Stimulated activated CD8-positive, alpha-beta memory T cell treated with anti-CD3 and anti-CD28 coated beads, Interleukin-12 subunit alpha, Interleukin-12 subunit beta, amount 100 ng/mL, for 4 hours (primary cell): ENCODE results near the gene CHRNB2.
A peak's percentile ranks its signal among the peaks of the same experiment; 100 is the strongest.

Experiments
- DNase-seq: peaks from one replicate; pipeline ENCODE4 v3.0.0-alpha.2; 2020; ENCODE audit warnings: low read depth

The CHRNB2 gene

DNA sequence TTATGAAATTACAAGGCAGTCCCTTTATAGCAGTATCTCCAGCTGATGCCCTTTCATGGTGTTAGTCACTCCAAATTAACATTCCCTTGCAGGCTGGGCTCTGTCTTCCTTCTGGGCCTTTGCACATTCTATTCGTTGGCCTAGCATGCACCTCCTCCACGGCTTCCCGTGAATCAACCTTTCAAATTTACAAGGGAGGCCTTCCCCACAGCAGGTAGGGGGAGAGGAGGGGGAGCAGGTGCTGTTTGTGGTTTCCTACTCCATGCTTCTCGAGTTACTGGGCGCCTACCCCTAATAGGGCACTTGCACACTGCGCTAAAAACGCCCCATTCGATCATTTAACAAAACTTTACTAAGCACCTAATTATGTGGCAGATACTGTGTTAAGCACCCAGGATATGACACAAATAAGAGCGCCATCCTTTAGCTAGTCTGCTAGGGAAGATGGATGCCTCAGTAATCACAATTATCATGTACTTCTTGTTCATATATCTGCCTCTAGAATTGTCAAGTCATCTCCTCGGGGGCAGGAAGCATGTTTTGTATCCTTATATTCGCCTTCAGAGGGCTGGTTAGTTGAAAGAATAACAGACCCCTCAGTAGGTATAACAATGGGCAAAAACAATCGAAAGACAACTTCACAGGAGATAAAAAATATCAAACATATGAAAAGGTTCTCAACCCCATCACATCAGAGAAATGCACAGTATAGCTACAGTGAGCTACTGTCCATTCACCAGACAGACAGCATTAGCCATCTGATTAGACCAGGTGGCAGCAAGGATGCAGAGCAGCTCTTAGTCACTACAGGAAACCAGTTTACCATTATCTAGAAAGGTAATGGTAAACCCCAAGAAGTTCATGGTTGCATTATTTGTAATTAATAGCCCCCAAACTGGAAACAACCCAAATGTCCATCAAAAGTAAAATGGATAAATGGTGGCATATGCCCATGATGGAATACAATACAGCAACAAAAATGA, 42.1 kb downstream of the CHRNB2 start:
- peak; percentile 24 for DNase-seq

DNA sequence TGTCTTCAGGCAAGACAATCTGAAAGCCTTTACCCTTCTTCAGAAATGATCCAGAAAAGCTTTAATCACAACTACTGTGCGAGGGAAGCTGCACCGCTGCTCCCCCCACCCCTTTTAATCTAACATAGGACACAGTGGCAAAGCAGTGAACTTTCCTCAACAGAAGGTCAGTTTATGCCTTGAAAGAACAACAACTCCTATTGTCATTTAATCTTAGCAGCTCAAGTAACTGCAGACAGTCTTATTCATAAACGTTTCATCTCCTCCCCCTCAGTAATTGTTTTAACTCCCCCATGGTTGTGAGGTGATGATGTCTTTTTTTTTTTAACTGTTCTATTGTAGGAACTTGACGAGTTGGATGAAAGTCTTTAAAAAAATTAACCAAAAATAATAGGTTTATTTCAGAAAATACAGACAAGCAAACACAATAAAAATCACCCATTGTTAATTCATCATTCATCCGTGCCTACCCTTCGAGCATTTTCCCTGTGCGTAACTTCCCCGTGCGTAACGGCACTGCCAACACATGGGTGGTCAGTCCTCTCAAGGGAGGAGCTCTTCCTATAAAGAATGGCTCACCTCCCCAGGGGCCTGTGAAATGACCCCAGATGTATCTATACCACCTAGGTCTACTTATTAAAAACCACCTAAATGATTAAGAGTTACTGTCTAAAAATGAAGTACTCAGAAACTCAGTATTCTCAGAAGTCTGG, 43.7 kb downstream of the CHRNB2 start:
- no peak for DNase-seq

DNA sequence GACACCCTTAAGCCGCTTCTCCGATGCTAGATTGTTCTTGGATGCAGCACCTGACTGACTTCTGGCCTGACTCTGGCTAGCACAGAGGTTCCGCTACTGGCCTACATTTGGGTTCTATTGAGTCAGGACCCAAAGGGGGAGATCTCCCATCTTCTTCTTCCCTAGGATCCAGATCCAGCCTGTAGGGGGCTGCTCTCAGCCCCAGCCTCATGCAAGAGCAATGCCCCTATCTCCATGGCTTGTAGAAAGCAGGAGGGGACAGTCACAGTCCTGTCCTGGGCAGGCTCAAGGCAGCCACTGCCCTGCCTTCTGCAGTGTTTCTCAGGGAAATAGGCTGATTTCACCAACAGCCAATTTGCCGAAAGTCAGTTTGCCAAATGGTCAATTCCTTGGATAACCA, 46.7 kb downstream of the CHRNB2 start:
- DNase-seq, result no peak

DNA sequence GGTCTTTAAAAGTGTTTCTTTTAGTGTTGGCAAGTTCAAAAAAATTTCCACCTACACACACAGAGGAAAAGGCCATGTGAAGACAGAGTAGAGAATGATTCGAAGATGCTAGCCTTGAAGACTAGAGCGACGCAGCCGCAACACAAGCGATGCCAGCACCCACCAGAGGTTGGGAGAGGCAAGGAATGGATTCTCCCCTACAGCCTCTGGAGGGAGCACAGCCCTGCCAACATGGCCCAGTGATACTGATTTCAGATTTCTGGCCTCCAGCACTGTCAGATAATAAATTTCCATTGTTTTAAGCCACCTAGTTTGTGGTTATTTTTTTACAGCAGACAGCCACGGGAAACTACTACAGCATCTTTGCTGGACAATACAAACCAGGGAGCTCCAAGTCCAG, 47.3 kb downstream of the CHRNB2 start:
- DNase-seq, result no peak

DNA sequence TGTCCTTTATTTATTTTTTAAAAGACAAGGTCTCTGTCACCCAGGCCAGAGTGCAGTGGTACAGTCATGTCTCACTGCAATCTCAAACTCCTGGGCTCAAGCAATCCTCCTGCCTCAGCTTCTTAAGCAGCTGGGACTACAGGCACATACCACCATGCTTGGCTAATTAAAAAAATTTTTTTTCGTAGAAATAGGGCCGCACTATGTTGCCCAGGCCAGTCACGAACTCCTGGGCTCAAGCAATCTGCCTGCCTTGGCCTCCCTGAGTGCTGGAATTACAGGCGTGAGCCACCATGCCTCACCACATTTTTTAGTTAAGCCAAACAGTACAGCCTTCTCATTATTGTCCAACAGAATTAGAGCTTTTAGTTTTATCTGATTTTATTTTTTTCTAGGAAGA, 47.8 kb downstream of the CHRNB2 start:
- no peak for DNase-seq

DNA sequence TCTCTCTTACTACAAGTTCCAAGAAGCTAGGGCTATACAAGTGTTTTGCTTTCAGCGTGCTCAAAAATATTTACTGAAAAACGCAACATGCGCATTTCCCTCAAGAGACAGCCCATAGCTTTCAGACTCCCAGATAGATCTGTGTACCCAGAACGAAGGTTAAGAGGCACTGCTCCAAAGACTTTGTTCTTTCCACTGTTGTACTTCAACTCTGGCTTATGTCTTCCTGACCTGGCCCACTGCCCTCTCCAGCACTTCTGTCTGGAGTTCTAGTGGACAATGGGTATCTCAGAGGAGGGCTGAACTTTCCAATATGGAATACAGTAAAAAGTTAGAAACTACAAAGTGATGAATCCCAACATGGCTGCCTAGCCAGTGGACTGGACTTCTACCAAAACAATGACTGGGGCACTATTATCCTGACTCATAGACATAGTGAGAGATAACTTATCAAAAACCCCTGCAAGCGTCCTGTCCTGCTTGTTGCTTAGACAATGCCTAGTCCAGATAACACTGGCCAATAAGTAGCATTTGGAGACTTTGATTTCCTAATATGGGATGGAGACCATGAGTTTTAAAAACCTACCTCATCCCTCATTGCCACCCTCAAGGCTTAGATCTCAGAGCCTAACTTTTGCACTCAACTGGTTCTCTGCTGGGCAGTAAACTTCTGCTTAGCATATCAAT, 49.2 kb downstream of the CHRNB2 start:
- DNase-seq, result no peak

DNA sequence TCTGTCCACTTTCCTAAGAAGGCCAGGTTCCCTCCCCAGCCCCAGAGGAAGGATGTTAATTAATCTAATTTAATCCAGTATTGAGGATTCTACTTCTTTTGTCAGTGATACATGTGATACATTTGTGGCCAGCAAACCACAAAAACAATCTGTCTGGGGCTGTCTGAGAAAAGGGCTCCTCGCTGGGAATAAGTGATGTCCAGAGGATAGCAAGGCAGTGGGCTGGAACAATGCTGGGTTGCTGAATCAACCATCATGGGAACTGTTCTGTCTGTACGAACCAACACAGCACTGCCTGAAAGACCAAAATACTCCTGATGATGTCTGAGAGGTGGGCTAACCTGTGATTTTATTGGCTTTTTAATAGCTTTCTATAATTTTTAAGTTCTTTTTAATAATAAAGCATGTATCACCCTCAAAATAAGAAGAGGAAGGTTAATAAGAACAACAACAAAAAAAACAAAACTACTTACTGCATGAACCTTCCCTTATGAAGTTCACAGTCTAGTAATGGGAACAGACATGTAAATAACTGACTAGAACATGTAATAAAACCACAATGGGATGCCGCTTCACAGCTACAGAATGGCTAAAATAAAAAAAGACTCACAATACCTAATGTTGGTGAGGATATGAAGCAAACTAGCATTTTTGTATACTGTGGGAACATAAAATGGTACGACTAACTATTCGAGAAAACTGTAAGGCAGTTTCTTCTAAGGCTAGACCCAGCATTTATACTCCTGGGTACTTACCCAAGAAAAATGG, 51.8 kb downstream of the CHRNB2 start:
- no peak for DNase-seq

DNA sequence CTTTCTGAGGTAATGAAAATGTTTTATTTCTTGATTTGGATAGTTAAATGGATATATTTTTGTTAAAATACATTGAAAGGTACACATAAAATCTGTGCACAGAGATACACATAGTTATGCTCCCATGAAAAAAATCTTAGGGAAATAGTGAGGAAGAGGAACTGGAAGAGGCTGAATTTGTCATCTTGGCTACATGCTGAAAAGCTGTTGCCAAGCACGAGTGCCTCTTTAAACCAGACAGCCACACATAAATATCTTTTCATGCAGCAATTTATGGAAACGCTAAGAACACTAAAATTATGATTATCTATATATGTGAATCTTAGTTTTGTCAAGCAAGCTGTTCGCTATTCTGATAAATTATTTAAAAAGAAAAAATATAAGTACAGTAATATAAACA, 53.2 kb downstream of the CHRNB2 start:
- no peak for DNase-seq

DNA sequence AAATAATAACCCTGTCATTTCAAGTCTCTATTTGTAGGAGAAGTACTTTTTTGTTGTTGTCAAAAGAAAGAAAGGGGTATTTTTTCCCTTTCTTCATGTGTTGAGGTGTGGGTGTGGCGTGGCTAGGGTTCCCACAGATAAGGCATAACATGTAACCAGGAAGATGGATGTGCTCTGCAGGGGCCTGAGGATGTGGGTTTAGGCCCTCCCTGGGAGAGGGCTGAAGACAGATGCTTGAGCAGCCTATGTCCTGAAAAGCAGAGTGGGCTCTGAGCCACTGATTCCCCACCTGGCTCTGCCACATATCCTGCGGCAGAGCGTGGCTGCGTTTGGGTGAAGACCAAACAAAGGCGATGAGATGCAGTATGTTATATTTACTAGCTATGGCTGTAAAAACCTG, 54.3 kb downstream of the CHRNB2 start:
- DNase-seq, result no peak

DNA sequence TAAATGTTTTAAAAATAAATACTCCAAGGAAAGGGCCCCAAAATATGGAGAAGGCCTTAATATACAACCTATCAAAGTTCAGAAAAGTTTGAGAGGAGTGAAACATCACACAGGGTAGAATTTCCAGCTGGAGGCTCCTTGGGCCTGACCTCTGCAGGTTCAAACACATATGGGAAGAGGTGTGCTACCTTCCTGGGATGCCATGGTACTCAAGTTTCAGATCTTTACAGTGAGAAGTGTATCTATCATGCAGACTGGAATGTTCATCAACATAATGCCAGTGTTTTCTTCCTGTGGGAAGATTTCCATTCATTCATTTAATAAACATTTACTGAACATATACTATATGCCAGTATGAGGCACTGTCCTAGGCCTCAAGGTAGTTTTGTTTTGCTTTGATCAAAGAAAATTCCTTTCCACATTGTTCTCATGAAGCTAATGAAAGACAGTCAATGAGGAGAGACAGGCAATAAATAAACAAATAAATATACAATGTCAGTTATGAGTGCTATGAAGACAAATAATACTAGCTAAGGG, 55.0 kb downstream of the CHRNB2 start:
- DNase-seq, result no peak

DNA sequence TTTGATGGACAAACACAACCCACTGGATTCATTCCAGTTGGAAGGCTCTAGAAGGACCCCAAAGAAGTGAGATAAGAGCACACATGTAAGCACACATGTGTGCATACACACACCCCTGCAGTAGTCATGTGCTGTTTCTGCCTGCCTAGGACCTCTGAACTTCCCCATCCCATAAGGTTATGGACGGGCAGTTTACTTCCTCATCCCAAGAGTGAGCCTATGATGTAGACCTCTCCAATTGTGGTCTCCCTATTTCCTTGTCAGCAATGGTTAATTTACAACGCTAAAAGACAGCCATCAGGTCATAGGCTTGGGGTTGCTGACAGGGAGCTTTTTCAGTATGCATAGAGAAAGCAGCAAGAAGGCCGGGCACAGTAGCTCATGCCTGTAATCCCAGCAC, 55.8 kb downstream of the CHRNB2 start:
- no peak for DNase-seq

DNA sequence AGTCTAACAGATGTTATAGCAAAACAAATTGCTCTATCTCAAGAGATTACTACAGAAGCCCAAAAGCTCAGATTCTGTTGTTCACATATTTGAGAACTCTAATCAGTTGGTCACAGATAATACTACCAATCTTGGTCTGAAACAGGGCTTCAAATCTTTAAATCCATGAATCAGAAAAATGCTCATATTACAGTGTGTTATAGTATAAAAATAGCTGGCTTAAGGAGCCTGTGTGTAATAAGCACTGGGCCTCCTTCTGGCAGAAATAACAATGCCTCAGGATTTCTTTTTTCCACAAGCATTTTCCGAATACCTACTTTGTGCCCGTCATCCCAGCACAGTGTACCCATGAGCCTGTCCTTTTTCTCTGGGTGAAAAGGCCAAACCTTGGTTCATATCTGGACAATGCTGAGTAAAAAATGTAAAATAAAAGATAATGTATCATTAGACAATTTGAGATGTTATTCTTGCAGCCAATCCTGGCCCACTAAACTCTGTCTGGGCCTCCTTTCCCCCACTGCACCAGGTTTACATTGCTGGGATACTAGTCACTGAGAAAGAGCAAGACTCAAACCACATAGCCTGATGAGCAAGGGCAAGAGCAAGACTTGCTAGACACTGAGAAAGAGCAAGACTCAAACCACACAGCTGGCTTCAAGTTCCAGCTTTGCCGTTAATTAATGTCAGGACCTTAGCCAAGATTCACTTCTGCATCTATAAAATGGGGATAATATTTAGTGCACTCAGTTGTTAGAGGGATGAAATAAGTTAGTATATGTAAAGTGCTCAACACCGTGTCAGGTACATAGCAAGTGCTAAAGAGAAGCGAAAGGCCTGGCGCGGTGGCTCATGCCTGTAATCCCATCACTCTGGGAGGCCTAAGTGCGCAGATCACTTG, 57.4 kb downstream of the CHRNB2 start:
- no peak for DNase-seq

DNA sequence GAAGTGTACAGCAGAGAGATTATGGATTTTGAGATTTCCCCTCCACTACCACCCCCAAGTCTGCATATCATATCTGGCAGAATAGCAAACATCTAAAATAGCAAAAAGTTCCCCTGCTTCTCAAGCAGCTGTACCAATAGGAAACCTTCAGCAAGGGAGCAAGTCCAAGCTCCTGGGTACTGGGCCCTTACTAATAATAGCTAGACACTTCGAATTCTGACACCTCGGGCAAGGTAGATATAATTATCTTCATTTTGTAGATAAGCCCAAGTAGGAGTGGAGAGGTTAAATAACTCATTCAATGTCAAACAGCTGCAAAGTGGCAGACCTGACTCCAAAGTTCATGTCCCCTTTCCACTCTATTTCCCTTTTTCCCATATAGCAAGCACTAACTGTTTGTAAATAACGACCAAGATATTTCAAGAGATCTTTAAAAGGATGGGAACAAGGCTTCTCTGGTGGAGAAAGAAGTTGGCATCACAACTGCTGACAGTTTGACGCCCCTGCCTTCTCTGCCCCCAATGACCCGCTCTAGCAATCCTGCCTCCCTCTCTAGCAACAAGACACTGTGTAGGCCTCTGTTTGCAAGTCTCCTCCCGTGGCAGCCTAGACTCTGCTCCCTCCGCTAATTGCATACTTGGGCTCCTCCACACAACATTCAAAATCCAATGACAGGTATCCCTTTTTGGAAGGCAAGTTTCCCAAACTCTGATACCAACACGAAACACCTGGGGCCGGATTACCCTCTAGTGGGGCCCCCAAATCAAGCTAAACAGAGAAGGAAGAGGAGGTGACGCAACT, 59.1 kb downstream of the CHRNB2 start:
- DNase-seq, result no peak

DNA sequence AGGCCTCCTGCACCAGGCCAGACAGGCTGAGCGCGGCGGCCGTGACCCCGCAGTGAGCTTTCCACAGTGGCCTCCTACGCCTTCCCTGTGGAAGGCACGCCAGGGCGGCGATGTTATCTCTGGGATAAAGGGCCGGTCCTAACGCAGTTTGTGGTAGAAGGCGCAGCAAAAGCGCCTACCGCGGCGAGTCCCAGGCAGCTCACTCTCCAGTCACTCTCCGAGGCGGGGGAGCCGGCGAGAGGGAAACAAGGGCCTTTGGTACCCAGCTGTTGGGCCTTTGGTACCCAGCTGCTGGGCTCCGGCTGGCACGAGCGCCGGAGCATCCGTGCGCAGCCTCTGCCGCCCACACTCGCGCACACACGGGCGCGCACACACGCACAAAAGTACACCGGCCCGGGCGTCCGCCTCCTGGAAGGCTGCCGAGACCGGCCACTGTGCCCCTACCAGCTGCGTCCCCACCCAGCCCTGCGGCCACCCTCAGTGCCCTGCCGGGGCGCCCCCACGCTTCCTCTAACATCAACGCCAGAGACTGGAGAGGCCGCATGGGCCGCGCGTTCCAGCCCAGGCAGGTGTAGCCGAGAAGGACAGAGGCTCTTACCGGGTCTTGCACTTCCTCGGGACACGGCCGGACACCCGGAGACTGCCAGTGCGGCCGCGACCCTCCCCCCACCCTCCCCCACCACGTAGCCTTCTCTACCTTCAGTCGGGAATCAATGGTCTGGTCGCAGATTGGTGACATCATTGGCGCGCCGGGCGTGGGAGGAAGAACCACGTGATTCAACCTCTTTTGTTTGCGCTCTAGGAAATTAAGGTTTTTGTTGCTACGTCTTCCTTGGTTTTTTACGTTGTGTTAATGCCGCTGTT, 59.9 kb downstream of the CHRNB2 start:
- DNase-seq, result peak; percentile 82

DNA sequence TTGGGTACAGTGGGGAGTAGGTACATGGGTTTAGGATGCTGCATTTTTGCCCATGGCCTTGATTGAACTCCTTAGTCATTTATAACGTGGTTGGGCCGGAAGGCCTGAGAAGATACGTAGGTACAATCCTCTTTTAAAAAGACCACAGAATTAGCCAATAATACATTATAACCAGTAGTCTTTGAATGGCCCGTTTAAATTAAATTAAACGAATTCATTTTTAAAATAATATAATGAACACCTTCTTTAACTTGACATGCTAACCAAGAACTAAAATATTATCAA, 60.5 kb downstream of the CHRNB2 start:
- no peak for DNase-seq

DNA sequence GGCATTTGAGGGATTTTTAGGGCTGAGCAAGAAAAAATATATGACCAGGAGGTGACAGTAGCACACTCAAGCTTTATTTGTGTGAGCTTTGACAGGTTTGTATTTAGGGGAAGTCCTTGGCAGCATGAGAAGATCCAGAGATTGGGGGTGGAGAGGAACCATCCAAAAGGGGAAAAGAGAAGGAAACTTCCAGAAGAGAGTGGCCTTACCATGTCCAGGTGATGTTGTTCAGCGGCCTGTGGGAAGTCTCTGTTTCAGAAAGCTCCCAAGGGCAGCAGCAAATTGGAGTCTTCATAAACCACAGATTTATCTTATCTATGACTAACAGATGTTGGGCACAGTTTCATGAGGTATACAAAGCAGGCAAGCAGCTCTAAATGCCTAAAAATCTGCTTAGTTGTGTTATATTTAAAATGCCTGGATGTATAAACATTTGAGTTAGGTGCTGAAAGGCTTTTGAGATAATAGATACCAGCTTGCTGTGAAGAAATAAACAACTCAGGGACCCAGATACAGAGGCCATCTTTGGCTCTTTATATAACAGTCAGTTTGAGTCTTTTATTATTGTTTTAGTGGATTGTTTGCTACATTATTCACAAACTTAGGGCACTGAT, 61.6 kb downstream of the CHRNB2 start:
- DNase-seq, result no peak
